ENCODE results near the gene SYNJ2. TPM values are rescaled to one million over a fixed set of nuclear protein-coding genes. Genes with fewer than 3 reads are reported as not detected.

Gene SYNJ2
- total RNA-seq, 1 donor from 2014 or later = 26.2 TPM

DNA sequence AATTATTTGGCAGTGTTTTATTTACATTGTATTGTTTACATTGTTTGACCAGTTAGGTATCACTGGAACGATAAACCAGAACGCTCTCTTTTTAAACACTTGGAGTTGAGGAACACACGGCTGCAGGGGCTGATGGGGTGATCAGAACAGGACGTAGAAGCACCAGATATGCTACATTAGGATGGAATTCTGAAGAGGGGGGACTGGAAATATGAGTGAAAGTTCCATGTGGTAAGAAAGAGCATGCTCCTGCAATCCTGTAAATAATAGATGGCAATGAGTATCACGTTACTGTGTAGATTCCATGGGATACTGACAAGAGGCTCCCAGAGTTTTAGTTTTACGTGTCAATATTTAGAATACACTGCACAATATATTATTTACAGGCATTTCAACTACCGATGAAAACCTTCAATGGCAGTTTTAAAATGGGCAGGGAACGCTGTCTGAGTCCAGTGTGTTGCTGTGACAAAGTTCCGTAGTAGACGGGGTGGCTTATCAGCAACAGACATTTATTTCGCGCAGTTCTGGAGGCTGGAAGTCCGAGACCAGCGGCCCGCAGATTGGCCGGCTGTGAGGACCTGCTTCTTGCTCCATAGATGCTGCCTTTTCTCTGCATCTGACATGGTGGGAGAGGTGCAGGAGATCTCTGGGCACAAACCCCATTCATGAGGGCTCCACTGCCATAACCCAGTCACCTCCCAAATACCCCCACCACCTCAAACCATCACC lies 43.1 kb downstream of the SYNJ2 start:
- intact Hi-C loops (cut with micrococcal nuclease) = no loop called here

DNA sequence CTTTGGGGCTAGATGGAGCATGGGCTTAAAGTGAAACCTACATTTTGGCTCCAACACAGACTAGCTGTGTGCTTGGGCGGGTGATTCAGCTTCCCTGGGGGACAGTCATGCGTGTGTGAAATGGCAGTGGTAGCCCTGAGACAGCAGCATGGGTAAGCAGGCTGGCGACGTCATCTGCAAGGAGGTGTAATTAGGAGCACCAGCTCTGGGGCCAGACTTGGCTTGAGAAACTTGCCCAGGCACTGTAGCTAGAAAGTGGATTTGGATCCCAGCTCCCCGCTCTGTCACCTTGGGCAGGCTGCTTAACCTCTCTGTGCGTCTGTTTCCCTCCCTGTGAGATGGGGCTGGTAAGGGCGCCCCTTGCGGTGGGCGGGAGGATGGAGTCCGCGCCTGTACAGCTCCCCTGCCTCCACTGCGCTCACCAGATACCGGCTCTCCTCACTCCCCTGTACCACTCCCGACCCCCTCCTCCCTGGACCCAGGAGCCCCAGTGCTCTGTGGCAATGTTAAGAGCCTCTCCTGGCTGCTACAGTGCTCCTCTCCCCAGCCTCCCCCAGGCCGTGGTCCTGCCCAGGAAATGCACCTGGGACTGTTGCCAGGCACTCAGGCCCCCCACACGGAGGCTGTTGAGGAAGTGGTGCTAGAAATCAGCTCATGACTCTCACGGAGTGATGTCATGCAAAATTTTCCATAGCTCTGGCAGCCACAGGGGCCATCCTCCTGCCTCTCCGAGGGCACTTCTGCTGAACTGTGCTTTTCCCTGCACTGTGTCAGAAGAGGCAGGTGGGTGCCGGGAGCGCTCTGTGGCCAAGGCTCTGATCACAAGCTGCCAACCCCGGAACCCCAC lies 44.6 kb downstream of the SYNJ2 start:
- intact Hi-C loops (cut with micrococcal nuclease) = loop anchor here (1.0 to 2.0 kb wide), 4 partner anchors 17 to 141 kb away; no protein-coding TSS in a partner anchor

DNA sequence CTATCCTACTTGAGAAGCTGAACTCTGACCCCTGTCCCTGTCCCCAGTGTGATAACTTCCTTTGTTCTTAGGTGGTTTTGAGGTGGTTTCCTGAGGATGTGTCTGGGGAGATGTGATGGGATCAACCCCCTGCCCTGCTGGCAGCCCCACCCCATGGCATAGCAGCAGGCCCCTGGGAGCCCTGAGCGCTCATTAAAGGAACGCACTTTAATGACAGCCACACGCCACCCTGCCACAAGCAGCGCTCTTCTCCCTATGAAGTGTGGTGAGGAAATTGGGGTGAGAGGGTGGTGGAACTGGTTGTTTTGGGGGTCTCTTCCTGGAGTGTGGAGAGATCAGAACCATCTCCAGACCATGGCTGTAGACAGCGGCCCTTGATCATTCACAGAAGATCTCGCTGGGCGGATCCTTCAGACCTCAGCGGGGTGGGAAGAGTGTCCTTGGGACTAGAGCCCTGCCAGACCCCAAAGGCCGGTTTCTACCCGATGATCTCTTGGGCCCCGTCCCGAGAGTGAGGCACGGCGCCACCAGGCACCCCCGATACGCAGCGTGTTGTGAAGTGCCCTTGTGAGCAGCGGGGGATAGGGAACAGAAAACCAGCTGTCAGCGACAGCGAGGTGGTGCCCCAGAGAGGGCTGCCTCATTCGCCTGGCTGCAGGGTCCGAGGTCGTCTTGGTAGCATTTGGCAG lies 45.4 kb downstream of the SYNJ2 start:
- intact Hi-C loops (cut with micrococcal nuclease) = loop anchor here (1.0 to 2.0 kb wide), 4 partner anchors 18 to 142 kb away; no protein-coding TSS in a partner anchor

DNA sequence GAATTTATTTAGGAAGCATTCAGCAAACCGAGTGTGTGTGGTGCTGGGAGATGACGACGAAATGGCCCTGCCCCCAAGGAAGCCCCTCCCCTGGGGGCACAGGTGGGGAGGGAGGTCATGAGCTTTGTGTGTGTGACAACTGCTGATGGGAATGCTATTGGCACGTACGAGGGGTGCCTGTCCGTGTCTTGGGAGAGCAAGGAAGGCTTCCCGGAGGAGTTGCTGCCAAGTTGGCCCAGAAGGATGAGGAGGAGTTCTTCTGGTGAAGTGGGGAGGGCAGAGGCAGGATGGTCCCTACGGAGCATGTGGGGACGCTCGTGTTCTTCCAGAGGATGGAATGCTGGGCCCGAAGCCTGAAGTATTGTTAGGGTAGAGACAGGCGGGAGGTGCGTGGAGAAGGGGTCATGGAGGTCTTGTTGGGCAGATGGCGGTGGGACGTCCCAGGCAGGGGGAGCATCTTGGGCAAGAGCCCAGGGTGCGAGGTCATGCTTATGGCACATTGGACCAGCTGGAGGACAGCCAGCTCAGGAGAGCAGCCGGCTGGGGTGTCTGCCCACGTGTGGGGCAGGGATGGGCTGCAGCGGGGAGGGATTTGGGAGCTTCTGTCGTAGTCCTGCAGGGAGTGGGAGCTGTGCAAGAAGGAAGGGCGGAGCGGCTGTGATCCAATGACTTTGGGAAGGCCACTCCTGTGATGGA lies 46.1 kb downstream of the SYNJ2 start:
- intact Hi-C loops (cut with micrococcal nuclease) = loop anchor here (2.0 kb wide), 2 partner anchors 19 to 59 kb away; no protein-coding TSS in a partner anchor

DNA sequence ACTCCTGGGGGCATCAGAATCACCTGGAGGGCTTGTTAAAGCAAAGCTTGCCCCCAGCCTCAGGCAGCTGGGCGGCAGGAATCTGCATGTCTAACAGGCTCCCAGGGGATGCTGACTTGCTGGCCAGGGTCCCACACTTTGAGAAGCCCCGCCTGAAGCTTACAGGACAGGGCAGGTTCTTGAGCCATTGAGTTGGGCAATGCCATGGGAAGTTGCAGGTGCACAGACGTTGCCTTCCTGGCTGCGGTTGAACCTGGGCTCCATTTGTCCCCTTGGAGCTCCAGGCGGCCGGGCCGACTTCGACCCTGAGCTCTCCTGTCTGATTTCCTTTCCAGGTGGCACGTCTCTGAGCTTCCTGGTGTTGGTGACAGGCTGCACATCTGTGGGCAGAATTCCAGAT lies 46.8 kb downstream of the SYNJ2 start:
- intact Hi-C loops (cut with micrococcal nuclease) = no loop called here

DNA sequence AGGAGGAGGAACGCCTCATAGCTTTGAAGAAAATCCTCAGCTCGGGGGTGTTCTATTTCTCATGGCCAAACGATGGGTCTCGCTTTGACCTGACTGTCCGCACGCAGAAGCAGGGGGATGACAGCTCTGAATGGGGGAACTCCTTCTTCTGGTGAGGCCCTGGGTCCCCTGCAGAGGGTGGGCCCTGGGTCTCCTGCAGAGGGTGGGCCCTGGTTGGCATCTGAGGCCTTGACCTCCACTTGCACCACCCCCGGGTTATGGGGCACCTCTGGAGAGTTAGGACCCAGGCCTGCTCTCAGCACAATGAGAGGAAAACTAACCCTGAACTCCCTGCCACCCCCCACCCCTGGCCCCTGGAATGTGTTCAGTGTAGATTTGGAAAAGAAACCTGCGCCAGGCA lies 47.2 kb downstream of the SYNJ2 start:
- intact Hi-C loops (cut with micrococcal nuclease) = no loop called here

DNA sequence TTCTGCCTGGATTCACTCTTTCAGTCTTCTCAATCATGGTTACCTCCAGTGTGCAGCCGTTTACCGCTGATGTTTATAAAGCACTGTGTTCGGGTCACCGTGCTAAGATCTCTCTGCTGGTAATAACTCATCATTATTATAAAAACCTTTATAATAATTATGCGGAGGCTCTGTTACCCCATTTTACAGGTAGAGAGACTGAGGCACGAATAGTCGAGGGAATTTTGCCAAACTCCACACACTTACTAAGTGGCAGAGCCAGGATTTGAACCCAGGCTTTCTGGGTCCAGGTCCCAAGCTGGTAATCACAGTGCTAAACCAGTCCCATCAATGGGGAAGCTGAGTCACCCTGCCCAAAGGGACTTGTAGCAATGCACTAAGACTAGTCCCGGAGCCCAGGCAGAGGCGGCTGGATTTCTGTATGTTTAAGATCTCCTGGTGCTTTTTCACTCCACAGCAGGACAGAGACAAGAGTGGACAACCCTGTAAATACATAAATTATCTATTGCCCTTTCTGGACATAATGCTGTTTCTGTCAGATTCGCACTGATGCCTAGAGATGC lies 48.1 kb downstream of the SYNJ2 start:
- intact Hi-C loops (cut with micrococcal nuclease) = no loop called here

DNA sequence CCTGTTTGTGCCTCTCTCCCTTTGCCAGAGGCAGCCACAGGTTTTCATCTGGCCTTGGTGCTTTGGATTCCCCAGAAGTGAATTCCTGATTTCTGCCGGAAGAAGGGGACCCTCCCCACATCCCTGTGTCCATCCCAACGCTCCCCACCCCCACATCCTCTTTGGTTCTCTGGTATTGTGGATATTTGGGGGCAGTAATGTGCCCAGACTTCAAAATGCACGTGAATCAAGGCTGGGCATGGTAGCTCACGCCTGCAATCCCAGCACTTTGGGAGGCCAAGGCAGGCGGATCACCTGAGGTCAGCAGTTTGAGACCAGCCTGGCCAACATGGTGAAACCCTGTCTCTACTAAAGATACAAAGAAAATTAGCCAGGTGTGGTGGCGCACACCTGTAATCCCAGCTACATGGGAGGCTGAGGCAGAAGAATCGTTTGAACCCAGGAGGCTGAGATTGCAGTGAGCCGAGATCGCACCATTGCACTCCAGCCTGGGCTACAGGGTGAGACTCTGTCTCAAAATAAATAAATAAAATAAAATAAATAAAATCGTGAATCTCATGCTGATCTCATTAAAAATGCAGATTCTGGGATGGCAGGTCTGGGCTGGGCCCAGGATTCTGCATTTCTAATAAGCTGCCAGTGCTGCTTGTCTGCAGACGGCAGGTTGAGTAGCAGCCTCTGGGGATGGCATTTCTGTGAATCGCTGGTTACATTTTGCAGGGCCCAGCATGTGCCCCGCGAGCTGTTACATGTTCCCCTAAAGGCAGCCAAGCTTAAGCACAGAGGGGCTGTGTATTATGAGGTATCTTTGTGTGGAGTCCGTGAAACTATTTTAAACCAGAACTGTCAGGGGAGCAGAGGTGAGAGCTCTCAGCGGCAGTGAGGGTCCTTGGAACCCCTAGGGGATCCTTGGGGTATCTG lies 49.0 kb downstream of the SYNJ2 start:
- intact Hi-C loops (cut with micrococcal nuclease) = no loop called here

DNA sequence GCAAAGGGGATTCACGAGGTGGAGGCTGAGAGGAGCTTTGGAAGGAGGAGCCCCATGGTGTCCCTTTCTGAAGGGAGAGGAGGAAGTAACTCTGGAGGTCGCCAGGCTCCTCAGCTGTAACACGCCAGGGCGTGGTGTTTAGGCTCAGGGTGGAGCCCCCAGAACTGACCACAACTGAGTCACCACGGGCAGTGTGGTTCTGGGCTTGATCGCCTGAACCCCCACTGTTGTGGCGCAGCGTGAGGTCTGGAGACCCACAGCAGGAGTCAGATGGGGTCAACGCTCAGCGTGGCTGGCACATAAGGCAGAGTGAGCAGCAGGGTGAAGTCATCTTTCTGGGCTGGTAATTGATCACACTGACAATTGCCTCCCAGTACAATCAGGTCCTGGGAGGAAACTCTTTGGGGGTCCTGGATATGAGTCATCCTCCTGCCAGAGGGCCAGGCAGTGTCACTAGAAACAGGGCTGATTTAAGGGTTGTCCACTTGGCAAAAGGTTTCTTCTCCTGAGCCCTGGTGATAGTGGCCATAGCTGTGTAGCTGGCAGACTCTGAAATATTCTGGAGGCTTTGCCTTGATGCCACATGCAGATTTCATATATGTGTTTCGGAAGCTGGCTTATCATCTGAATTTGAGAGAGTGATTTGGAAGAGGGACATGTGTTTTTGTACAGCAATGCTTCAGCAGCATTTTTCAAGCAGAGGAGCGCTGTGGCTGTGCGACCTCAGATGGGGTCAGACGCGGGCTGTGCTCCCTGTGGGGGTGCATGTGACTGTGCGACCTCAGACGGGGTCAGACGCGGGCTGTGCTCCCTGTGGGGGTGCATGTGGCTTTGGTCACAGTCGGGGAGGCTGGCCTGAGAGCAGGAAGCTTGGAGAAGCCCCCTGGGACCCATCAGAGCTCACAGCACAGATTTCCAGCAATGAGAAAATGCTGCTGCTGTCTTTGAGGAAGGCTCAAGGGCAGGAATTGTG lies 50.0 kb downstream of the SYNJ2 start:
- intact Hi-C loops (cut with micrococcal nuclease) = no loop called here

DNA sequence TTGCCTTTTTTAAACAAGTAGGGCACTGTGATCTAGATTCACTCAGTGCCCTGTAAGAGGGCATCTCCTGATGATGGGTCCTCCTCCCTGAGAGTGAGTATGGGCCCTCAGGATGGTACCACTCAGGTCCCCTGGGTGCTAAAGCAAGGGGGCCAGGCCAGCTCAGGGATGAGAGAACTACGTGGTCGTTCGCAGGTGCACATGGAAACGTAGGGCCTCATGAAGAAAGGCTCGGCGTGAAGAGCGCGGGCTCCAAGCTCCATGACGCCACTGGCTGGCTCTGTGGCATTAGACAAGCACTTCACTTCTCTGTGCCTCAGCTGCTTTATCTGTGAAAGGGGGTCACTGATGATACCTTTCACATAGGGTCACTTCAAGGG lies 50.7 kb downstream of the SYNJ2 start:
- intact Hi-C loops (cut with micrococcal nuclease) = no loop called here

DNA sequence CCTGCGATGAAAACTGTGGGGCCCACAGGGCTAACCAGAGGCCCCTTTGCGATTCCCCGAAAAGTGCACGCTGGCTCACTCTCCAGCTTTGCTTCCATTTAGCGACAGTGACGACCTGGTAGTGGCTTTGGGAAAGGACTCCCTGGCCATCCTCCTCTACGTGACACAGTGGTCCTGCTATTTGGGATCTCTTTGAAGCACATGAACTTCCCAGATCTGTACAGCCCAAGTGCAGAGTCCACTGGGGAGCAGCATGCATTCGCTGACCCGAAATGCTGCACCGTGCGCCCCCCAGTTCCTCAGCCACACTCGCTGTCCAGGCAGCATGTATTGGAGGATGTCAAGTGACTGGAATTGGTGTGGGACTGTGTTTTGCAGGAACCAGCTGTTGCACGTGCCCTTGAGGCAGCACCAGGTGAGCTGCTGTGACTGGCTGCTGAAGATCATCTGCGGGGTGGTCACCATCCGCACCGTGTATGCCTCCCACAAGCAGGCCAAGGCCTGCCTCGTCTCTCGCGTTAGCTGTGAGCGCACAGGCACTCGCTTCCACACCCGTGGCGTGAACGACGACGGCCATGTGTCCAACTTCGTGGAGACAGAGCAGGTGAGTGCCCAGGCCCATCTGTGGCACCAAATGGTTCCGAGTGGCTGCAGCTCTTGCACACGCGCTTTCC lies 51.6 kb downstream of the SYNJ2 start:
- intact Hi-C loops (cut with micrococcal nuclease) = no loop called here

DNA sequence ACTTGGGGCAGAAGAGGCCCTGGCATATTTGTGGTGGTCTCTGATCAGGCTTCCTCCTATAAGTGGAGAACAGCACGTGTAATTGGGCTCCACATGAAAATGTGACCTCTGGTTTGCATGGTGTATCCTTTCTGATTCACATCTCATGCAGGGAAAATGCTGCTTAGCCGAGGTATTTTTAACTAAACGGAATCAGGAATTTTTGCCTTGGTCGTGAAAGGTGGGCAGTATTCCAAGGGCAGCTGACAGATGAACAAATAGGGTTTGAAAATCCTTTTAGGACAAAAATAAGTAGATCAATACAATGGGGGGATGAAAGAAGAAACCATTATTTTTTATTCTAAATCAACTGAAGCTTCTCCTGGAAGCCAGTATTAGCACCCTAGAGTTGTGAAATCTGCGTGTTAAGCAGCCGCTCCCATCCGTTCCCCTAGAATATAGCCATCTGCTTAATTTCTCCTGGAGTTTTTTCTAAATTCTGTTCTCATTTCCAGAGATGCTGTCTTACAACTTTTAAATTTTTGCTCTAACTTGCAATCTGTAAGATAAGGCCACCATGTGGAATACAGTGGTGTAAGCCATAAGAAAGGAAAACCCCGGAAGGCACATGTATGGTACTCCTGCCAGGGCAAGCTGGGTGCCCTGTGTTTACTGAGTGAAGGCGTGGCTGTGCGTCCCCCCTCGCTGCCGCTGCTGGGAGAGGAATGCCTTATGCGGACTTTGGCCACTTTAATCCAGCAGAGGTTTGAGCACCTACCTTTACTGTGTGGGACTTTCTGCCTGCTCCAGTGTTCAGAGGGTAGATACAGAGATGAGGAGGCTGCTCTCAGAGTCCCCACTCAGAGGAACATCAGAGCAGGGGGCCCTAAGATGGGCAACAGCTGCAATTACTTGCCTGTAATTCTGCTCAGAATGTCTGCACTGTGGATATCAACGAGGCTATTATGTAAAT lies 52.4 kb downstream of the SYNJ2 start:
- intact Hi-C loops (cut with micrococcal nuclease) = no loop called here

DNA sequence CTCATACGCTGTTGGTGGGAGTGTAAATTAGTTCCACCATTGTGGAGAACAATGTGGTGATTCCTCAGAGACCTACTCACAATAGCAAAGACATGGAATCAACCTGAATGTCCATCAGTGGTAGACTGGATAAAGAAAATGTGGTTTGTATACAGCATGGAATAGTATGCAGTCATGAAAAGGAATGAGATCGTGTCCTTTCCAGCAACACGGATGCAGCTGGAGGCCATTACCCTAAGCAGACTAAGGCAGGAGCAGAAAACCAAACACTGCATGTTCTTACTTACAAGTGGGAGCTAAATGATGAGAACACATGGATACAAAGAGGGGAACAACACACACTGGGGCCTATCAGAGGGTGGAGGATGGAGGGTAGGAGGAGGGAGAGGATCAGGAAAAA lies 54.6 kb downstream of the SYNJ2 start:
- intact Hi-C loops (cut with micrococcal nuclease) = no loop called here

DNA sequence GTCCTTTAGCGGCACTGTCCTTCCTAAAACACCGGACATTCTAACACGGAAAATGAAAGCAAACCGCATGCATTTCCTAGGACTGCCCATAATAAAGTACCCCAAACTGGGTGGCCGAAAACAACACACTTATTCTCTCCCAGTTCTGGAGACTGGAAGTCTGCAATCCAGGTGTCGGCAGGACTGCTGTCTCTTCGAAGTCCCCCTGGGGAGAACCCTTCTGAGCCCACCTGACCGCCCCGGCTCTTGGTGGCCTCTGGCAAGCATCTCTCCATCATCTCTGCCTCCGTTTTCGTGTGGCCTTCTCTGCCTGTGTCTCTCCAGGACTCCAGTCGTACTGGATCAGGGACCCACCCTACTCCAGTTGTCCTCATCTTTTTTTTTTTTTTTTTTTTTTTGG lies 55.4 kb downstream of the SYNJ2 start:
- intact Hi-C loops (cut with micrococcal nuclease) = no loop called here

DNA sequence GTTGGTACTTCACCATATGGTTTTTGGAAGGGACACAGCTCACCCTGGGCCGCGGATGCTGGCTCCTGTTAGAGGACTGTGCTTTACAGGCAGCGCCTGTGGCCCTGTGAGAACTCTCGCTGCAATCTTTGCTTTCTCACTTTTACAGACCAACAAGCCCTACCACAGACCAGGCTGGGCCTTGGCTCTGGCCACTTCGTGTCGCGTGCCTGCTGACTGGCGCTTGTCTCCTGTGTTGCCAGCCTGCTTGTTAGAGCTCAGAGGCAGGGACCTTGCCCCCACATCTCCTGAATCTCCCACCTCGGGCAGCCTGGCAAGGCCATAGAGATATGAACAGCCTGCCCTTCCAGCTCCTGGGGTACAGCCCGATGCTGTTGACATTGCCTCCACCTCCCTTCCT lies 56.1 kb downstream of the SYNJ2 start:
- intact Hi-C loops (cut with micrococcal nuclease) = no loop called here

DNA sequence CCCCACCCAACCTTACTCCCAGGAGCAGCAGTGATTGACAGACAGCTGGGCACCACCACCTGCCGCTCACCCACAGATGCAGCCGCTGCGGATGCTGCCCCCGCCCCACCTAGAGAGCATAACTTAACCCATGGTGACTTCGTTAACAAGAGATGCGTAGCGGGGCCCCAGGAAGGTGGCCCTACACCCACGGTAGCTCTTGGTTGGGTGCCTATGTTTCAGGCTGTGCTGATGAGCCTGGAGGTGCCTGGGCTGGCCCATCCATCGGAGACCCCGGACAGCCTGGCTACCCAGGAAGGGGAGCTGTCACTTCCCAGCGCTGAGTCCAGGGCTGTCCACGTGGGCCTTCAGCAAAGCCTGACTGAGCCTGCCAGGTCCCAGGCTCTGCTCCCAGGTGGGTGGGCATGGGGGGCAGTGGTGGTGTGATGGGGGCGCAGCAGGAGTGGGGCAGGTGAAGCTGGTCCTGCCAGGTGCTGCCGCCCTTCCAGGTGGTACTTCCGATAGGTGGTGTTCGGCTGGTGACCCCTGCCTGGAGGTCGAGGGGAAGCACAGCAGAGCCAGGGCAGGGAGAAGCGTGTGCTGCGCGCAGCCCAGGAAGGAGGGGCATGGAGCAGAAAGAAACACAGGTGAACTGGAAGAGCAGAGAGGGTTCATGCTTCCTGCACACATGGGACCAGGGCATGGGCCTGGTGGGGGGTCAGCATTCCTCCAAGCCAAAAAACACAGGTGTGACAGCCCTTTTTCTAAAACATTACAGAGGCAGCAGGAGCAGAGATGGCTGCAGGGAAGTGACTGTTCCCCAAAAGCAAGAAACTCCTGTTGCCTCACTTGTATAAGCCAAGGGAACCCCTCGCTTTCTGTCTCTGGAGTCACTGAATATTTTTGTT lies 56.9 kb downstream of the SYNJ2 start:
- intact Hi-C loops (cut with micrococcal nuclease) = no loop called here
